ENCODE data around the gene SCFD2. TPM values are rescaled to one million over a fixed set of nuclear protein-coding genes. Genes with fewer than 3 reads are reported as not detected.
"Not testable (repeated sequence)": the region's sequence is repeated elsewhere in the genome, so short reads cannot be mapped to it uniquely, and the experiment has no call there.

The SCFD2 gene
- total and polyA plus RNA-seq, 5 donors from 2014 or later, result 15.0 to 23.9 (median 16.3) TPM

DNA sequence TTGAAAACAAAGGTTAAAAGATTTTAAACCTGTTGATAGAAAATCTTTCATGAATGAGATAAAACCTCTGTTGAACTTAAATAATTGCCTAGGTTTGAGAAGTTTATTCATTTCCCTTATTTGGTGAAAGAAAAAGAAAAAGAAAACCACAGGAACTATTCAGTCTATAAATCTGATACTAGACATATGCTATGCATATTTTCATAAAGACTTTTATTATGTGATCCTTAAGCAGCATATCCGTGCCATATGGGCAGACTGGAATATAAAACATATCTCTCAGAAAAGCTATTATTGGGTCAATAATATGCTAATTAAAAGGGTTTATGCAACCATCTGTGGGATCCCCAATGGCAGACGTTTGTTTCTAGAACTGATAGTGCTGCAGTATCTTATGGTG, 325.0 kb downstream of the SCFD2 start:
- no peaks in the 10 kb centered on the region for H3K36me3 Mint-ChIP-seq
- no peak overlapping the region for H3K4me3 Mint-ChIP-seq
- Histone ChIP-seq H3K36me3 (ENCODE audit: control insufficient read depth, insufficient read depth, low read length) (no peaks in the 10 kb centered on the region), H3K27me3 (ENCODE audit: control insufficient read depth, insufficient read depth, low read length) (no peaks in the 10 kb centered on the region), H3K9me3 (ENCODE audit: control insufficient read depth in 2 of 2, low read length in 2 of 2) (no peaks in the 10 kb centered on the region), H3K4me3 (ENCODE audit: low read depth, low read length) (no peak overlapping the region), H3K4me1 (ENCODE audit: control insufficient read depth, insufficient read depth, low read length, poor library complexity, severe bottlenecking) (no peaks in the 10 kb centered on the region), H3K27ac (ENCODE audit: insufficient read depth, low read length, poor library complexity, severe bottlenecking) (no peak overlapping the region)
- no peaks in the 10 kb centered on the region for H3K27me3 Mint-ChIP-seq
- ATAC-seq (ENCODE audit: low read depth in 2 of 2) (no peak), DNase-seq (no peak)
- H3K4me1 Mint-ChIP-seq, result peaks cover 0 to 2% (median 0%) of the 10 kb centered on the region in 4 donors
- peak overlapping the region in 1 of 3 donors; percentile 65 for H3K27ac Mint-ChIP-seq
- H3K9me3 Mint-ChIP-seq, result peaks cover 0 to 8% (median 1%) of the 10 kb centered on the region in 7 donors

DNA sequence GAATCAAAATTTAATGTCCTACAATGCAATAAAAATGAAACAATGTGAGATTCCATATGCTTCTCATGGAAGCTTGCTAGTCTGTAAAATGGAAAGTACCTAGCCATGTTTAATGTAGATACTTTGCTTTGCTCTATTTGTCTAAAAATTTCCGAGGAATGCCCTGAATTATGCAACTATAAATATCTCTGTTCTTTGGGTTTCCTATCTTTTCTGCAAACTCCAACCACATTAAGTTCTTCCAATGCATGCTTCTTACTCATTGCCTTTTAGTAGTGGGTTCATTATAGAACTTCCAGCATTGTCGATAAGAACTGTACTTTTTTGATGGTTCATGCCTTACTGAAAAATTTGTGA, 325.4 kb downstream of the SCFD2 start:
- no peaks in the 10 kb centered on the region for H3K9me3 ChIP-seq (ENCODE audit: control insufficient read depth in 2 of 2, low read length in 2 of 2)
- no peaks in the 10 kb centered on the region for H3K27me3 ChIP-seq (ENCODE audit: control insufficient read depth, insufficient read depth, low read length)
- no peaks in the 10 kb centered on the region for H3K36me3 ChIP-seq (ENCODE audit: control insufficient read depth, insufficient read depth, low read length)
- no peak overlapping the region for H3K27ac ChIP-seq (ENCODE audit: insufficient read depth, low read length, poor library complexity, severe bottlenecking)
- no peak for ATAC-seq (ENCODE audit: low read depth in 2 of 2)
- no peaks in the 10 kb centered on the region for H3K36me3 Mint-ChIP-seq
- H3K4me3 Mint-ChIP-seq, result no peak overlapping the region
- no peaks in the 10 kb centered on the region for H3K4me1 ChIP-seq (ENCODE audit: control insufficient read depth, insufficient read depth, low read length, poor library complexity, severe bottlenecking)
- H3K4me1 Mint-ChIP-seq, result peaks cover 0 to 2% (median 0%) of the 10 kb centered on the region in 4 donors
- no peaks in the 10 kb centered on the region for H3K27me3 Mint-ChIP-seq
- no peak for DNase-seq
- H3K9me3 Mint-ChIP-seq, result peaks cover 0 to 8% (median 3%) of the 10 kb centered on the region in 7 donors
- peak overlapping the region in 1 of 3 donors; percentile 37 for H3K27ac Mint-ChIP-seq
- no peak overlapping the region for H3K4me3 ChIP-seq (ENCODE audit: low read depth, low read length)

DNA sequence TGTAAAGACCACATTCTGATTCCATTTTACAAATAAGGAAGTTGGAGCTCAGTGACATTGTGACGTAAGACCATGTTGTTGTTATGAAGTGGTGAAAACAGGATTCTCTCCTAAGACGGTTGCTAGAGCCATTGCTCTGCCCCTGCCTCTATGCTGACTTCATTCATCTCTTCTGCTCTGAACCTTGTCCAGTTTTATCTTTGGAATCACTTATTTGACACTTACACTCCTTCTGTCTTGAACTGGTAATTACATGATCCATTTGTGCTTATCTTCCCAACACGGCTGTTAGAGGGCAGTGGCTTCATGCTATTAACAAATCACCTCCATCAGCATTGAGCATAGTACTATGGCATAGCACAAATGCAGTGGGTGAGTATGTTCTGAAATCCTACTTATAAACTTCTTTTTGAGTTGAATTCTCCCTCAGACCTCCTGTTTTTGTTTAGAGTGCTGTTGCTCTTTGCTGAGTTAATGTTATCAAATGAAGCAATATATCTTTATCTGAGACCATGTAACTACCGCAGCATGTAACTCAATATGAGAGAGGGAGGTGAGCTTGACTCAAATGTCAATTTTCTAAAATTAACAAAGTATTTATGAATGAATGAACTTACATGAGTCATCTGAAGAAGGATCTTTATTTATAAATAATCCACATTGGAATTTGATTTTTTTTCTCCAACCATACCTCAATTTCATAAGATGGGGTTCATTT, 326.0 kb downstream of the SCFD2 start:
- no peaks in the 10 kb centered on the region for H3K9me3 ChIP-seq (ENCODE audit: control insufficient read depth in 2 of 2, low read length in 2 of 2)
- no peak overlapping the region for H3K4me3 ChIP-seq (ENCODE audit: low read depth, low read length)
- peaks cover 0 to 10% (median 5%) of the 10 kb centered on the region in 7 donors for H3K9me3 Mint-ChIP-seq
- DNase-seq, result no peak
- no peaks in the 10 kb centered on the region for H3K36me3 ChIP-seq (ENCODE audit: control insufficient read depth, insufficient read depth, low read length)
- peaks cover under 1% of the 10 kb centered on the region for H3K36me3 Mint-ChIP-seq
- no peak overlapping the region for H3K27ac ChIP-seq (ENCODE audit: insufficient read depth, low read length, poor library complexity, severe bottlenecking)
- H3K27ac Mint-ChIP-seq, result no peak overlapping the region
- H3K4me1 Mint-ChIP-seq, result peaks cover 0 to 2% (median 0%) of the 10 kb centered on the region in 4 donors
- no peaks in the 10 kb centered on the region for H3K4me1 ChIP-seq (ENCODE audit: control insufficient read depth, insufficient read depth, low read length, poor library complexity, severe bottlenecking)
- no peaks in the 10 kb centered on the region for H3K27me3 ChIP-seq (ENCODE audit: control insufficient read depth, insufficient read depth, low read length)
- no peak overlapping the region for H3K4me3 Mint-ChIP-seq
- no peaks in the 10 kb centered on the region for H3K27me3 Mint-ChIP-seq
- ATAC-seq (ENCODE audit: low read depth in 2 of 2), result no peak

DNA sequence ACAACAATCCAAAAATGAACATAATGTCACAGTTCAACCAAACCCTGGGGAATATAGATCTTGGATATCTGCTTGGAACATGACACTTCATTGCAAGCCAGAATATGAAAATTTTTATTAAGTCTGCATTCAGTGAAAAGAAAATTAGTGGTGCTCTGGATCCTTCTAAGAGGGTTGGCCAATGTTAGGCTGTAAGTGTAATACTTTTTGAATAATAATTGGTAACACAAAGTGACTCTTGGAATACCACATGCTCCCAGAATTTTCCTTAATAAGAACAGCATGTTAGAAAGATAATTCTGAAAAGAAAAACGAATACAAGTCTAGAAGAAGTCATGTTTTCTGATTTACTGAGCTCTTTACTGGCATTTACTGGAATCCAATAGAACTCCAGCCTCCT, 328.0 kb downstream of the SCFD2 start:
- ATAC-seq (ENCODE audit: low read depth in 2 of 2), result no peak
- Histone ChIP-seq H3K4me1 (ENCODE audit: control insufficient read depth, insufficient read depth, low read length, poor library complexity, severe bottlenecking) (no peaks in the 10 kb centered on the region), H3K27ac (ENCODE audit: insufficient read depth, low read length, poor library complexity, severe bottlenecking) (no peak overlapping the region), H3K4me3 (ENCODE audit: low read depth, low read length) (no peak overlapping the region), H3K36me3 (ENCODE audit: control insufficient read depth, insufficient read depth, low read length) (no peaks in the 10 kb centered on the region), H3K27me3 (ENCODE audit: control insufficient read depth, insufficient read depth, low read length) (no peaks in the 10 kb centered on the region), H3K9me3 (ENCODE audit: control insufficient read depth in 2 of 2, low read length in 2 of 2) (no peaks in the 10 kb centered on the region)
- Mint-ChIP-seq H3K4me1 (peaks cover 5 to 9% (median 8%) of the 10 kb centered on the region in 4 donors), H3K9me3 (peaks cover 7 to 29% (median 11%) of the 10 kb centered on the region in 7 donors), H3K27ac (no peak overlapping the region), H3K4me3 (no peak overlapping the region), H3K27me3 (no peaks in the 10 kb centered on the region), H3K36me3 (peaks cover 17% of the 10 kb centered on the region)
- no peak for DNase-seq

DNA sequence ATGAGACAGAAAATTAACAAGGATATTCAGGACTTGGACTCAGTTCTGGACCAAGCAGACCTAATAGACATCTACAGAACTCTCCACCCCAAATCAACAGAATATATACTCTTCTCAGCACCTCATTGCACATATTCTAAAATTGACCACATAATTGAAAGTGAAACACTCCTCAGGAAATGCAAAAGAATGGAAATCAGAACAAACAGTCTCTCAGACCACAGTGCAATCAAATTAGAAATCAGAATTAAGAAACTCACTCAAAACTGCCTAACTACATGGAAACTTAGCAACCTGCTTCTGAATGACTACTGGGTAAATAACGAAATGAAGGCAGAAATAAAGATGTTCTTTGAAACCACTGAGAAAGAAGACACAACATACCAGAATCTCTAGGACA, 333.0 kb downstream of the SCFD2 start:
- Mint-ChIP-seq H3K9me3 (peaks cover 7 to 31% (median 15%) of the 10 kb centered on the region in 7 donors), H3K4me1 (peaks cover 9 to 12% (median 11%) of the 10 kb centered on the region in 4 donors), H3K36me3 (peaks cover 26% of the 10 kb centered on the region)
- H3K4me3 ChIP-seq (ENCODE audit: low read depth, low read length); H3K4me1 ChIP-seq (ENCODE audit: control insufficient read depth, insufficient read depth, low read length, poor library complexity, severe bottlenecking); DNase-seq; H3K4me3 Mint-ChIP-seq; H3K36me3 ChIP-seq (ENCODE audit: control insufficient read depth, insufficient read depth, low read length); H3K27me3 ChIP-seq (ENCODE audit: control insufficient read depth, insufficient read depth, low read length); ATAC-seq (ENCODE audit: low read depth in 2 of 2); H3K27ac ChIP-seq (ENCODE audit: insufficient read depth, low read length, poor library complexity, severe bottlenecking); H3K9me3 ChIP-seq (ENCODE audit: control insufficient read depth in 2 of 2, low read length in 2 of 2); H3K27me3 Mint-ChIP-seq; H3K27ac Mint-ChIP-seq: not testable (repeated sequence)

DNA sequence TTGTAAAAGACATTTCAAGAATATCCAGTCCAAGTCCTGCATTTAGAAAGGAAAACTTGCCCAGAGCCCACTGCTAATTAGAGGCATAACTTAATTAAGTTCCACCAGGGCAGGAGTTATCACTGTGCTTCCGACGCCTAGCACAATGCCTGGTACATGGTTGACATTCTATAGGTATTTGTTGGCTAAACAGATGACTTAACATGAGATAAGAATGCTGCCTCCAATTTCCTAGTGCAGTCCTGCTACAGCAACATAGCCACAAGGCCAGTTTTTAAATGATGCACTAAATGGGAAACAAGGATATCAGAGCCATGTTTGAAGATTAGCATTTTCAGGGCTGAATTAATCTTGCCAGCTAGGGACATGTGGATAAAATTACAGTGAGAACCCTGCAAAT, 339.6 kb downstream of the SCFD2 start:
- Histone ChIP-seq H3K36me3 (ENCODE audit: control insufficient read depth, insufficient read depth, low read length) (no peaks in the 10 kb centered on the region), H3K9me3 (ENCODE audit: control insufficient read depth in 2 of 2, low read length in 2 of 2) (no peaks in the 10 kb centered on the region), H3K27me3 (ENCODE audit: control insufficient read depth, insufficient read depth, low read length) (no peaks in the 10 kb centered on the region), H3K4me3 (ENCODE audit: low read depth, low read length) (no peak overlapping the region), H3K27ac (ENCODE audit: insufficient read depth, low read length, poor library complexity, severe bottlenecking) (no peak overlapping the region), H3K4me1 (ENCODE audit: control insufficient read depth, insufficient read depth, low read length, poor library complexity, severe bottlenecking) (no peaks in the 10 kb centered on the region)
- Mint-ChIP-seq H3K36me3 (peaks cover 10% of the 10 kb centered on the region), H3K4me3 (no peak overlapping the region), H3K27ac (no peak overlapping the region), H3K27me3 (no peaks in the 10 kb centered on the region), H3K4me1 (peaks cover 0 to 4% (median under 1%) of the 10 kb centered on the region in 4 donors), H3K9me3 (peaks cover 0 to 2% (median 0%) of the 10 kb centered on the region in 7 donors)
- no peak for DNase-seq
- ATAC-seq (ENCODE audit: low read depth in 2 of 2), result no peak

DNA sequence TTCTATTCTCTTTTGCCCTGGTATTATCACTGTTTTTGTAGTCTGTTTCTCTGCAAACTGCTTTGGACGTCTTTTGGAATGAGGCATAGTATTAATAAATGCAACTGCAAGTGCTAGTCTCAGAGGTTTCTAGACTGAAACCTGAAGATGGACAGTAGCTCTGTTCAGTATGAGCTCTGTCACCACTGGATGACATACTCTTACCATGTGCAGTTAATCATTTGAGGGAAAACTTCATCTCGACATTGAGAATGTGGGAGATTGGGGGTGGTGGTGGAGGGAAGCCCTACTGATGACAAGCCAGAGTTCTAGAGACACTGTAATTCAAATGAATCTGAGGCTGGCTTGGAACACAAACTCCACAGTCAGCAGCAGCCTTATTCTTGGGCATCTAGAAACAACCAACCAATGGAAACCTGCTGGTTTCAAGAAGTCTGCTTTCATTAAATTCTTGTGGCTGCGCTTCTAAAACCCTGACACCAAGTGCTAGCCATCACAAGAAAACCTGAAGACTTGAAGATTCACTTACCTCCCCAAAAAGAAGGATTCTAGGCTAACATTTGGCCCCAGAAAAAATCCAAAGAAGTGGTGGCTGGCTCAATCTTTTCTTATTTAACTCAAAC, 342.1 kb downstream of the SCFD2 start:
- Mint-ChIP-seq H3K4me3 (no peak overlapping the region), H3K4me1 (peaks cover 0 to 7% (median 1%) of the 10 kb centered on the region in 4 donors), H3K9me3 (peaks cover 0 to 4% (median 0%) of the 10 kb centered on the region in 7 donors), H3K36me3 (peaks cover 10% of the 10 kb centered on the region), H3K27ac (no peak overlapping the region), H3K27me3 (no peaks in the 10 kb centered on the region)
- no peaks in the 10 kb centered on the region for H3K9me3 ChIP-seq (ENCODE audit: control insufficient read depth in 2 of 2, low read length in 2 of 2)
- H3K36me3 ChIP-seq (ENCODE audit: control insufficient read depth, insufficient read depth, low read length), result no peaks in the 10 kb centered on the region
- H3K4me3 ChIP-seq (ENCODE audit: low read depth, low read length), result no peak overlapping the region
- H3K27me3 ChIP-seq (ENCODE audit: control insufficient read depth, insufficient read depth, low read length), result no peaks in the 10 kb centered on the region
- no peak for ATAC-seq (ENCODE audit: low read depth in 2 of 2)
- no peaks in the 10 kb centered on the region for H3K4me1 ChIP-seq (ENCODE audit: control insufficient read depth, insufficient read depth, low read length, poor library complexity, severe bottlenecking)
- no peak for DNase-seq
- H3K27ac ChIP-seq (ENCODE audit: insufficient read depth, low read length, poor library complexity, severe bottlenecking), result no peak overlapping the region

All from CD4-positive, CD25-positive, alpha-beta regulatory T cell (primary cell).